NT2/D1 (cell line): ENCODE results near the gene AKT1.
A peak's percentile ranks its signal among the peaks of the same experiment; 100 is the strongest.

ENCODE experiments used
- DNase-seq: peaks from one replicate; pipeline ENCODE4 v3.0.0-alpha.2; 2011; ENCODE audit warnings: low read depth, low spot score
- H3K27me3 ChIP-seq: 2 replicates; pipeline ENCODE4 v1.6.0; 2011; ENCODE audit warnings: mild to moderate bottlenecking; ENCODE audit not compliant: insufficient read length, insufficient read depth
- H3K36me3 ChIP-seq: 2 replicates; pipeline ENCODE4 v1.6.1; 2011; ENCODE audit warnings: mild to moderate bottlenecking, low read length, mixed read lengths; ENCODE audit not compliant: insufficient read depth, insufficient read length
- H3K4me1 ChIP-seq: 2 replicates; pipeline ENCODE4 v1.5.1; 2011; ENCODE audit not compliant: insufficient read depth, insufficient read length
- H3K4me3 ChIP-seq: 2 replicates; pipeline ENCODE4 v1.5.1; 2011; ENCODE audit warnings: low read depth; ENCODE audit not compliant: insufficient read length
- H3K9ac ChIP-seq: 2 replicates; pipeline ENCODE4 v1.6.0; 2011; ENCODE audit warnings: low read depth; ENCODE audit not compliant: insufficient read length
- H3K9me3 ChIP-seq: 2 replicates; pipeline ENCODE4 v1.5.1; 2011; ENCODE audit warnings: mild to moderate bottlenecking, low read length; ENCODE audit not compliant: insufficient read depth
- SUZ12 ChIP-seq: IDR thresholded peaks from 2 replicates; pipeline ENCODE4 v1.6.1; 2011; ENCODE audit not compliant: insufficient read length, insufficient read depth; ENCODE audit errors: extremely low read depth
- YY1 ChIP-seq: IDR thresholded peaks from 2 replicates; pipeline ENCODE4 v1.6.1; 2011; ENCODE audit not compliant: insufficient read length, insufficient read depth
- ZNF274 ChIP-seq: IDR thresholded peaks from 2 replicates; pipeline ENCODE4 v1.6.1; 2011; ENCODE audit warnings: mild to moderate bottlenecking, low read depth, low read length

Gene AKT1

GRCh38 chr14:104795781-104796686 is 486 bp upstream of the AKT1 start:
- TF ChIP-seq YY1 = no peak
- TF ChIP-seq SUZ12 = no peak
- no peak for TF ChIP-seq ZNF274
- Histone ChIP-seq H3K9me3 (no peaks in the 10 kb centered on the region), H3K36me3 (peaks cover 22% of the 10 kb centered on the region), H3K4me3 (peak overlapping the region; percentile 36), H3K27me3 (peaks cover 16% of the 10 kb centered on the region), H3K4me1 (peaks cover 40% of the 10 kb centered on the region), H3K9ac (peak overlapping the region; percentile 29)
- DNase-seq = no peak

GRCh38 chr14:104794631-104794992 is 936 bp downstream of the AKT1 start:
- peaks cover 40% of the 10 kb centered on the region for H3K4me1 ChIP-seq

GRCh38 chr14:104794099-104794498 is 1.4 kb downstream of the AKT1 start:
- peak overlapping the region; percentile 86 for H3K9ac ChIP-seq
- TF ChIP-seq YY1 (no peak), SUZ12 (no peak), ZNF274 (no peak)
- peak overlapping the region; percentile 65 for H3K4me3 ChIP-seq
- peaks cover 14% of the 10 kb centered on the region for H3K27me3 ChIP-seq
- no peaks in the 10 kb centered on the region for H3K9me3 ChIP-seq
- peaks cover 40% of the 10 kb centered on the region for H3K36me3 ChIP-seq
- peaks cover 40% of the 10 kb centered on the region for H3K4me1 ChIP-seq
- DNase-seq = peak; percentile 63

More at GRCh38 chr14:104794631-104794992, 936 bp downstream of the AKT1 start:
- H3K36me3 ChIP-seq = peaks cover 36% of the 10 kb centered on the region
- TF ChIP-seq SUZ12 (no peak), YY1 (no peak), ZNF274 (no peak)
- peaks cover 14% of the 10 kb centered on the region for H3K27me3 ChIP-seq
- peak overlapping the region; percentile 86 for H3K9ac ChIP-seq
- no peak for DNase-seq
- H3K4me3 ChIP-seq = peak overlapping the region; percentile 65
- no peaks in the 10 kb centered on the region for H3K9me3 ChIP-seq

GRCh38 chr14:104793703-104793959 is 1.9 kb downstream of the AKT1 start:
- peaks cover 12% of the 10 kb centered on the region for H3K27me3 ChIP-seq
- H3K9ac ChIP-seq = peak overlapping the region; percentile 86
- peaks cover 44% of the 10 kb centered on the region for H3K36me3 ChIP-seq
- H3K4me1 ChIP-seq = peaks cover 37% of the 10 kb centered on the region
- no peak for TF ChIP-seq YY1
- TF ChIP-seq SUZ12 = no peak
- no peak for TF ChIP-seq ZNF274
- DNase-seq = no peak
- H3K4me3 ChIP-seq = peak overlapping the region; percentile 65
- no peaks in the 10 kb centered on the region for H3K9me3 ChIP-seq

- Histone ChIP-seq H3K4me3 (no peak overlapping the region), H3K9ac (peak overlapping the region; percentile 56)
These were observed 2.4 kb downstream of the AKT1 start for GRCh38 chr14:104792945-104793702.

GRCh38 chr14:104792101-104792884 is 3.3 kb downstream of the AKT1 start:
- no peak for TF ChIP-seq SUZ12
- no peak for TF ChIP-seq ZNF274
- no peak for TF ChIP-seq YY1
- H3K27me3 ChIP-seq = peaks cover 2% of the 10 kb centered on the region
- H3K36me3 ChIP-seq = peaks cover 55% of the 10 kb centered on the region
- no peak overlapping the region for H3K4me3 ChIP-seq
- no peak for DNase-seq
- H3K4me1 ChIP-seq = peaks cover 26% of the 10 kb centered on the region
- peak overlapping the region; percentile 5 for H3K9ac ChIP-seq
- no peaks in the 10 kb centered on the region for H3K9me3 ChIP-seq

More at GRCh38 chr14:104792945-104793702, 2.4 kb downstream of the AKT1 start:
- H3K27me3 ChIP-seq = peaks cover 6% of the 10 kb centered on the region
- no peak for TF ChIP-seq SUZ12
- TF ChIP-seq ZNF274 = no peak
- TF ChIP-seq YY1 = no peak
- DNase-seq = no peak
- H3K4me1 ChIP-seq = peaks cover 33% of the 10 kb centered on the region
- peaks cover 48% of the 10 kb centered on the region for H3K36me3 ChIP-seq
- H3K9me3 ChIP-seq = no peaks in the 10 kb centered on the region
